ENCODE data around the gene FMN1. TPM values are rescaled to one million over a fixed set of nuclear protein-coding genes. Genes with fewer than 3 reads are reported as not detected.

The FMN1 gene
- total RNA-seq, 2 donors from 2014 or later: 26.9 to 27.5 TPM

DNA sequence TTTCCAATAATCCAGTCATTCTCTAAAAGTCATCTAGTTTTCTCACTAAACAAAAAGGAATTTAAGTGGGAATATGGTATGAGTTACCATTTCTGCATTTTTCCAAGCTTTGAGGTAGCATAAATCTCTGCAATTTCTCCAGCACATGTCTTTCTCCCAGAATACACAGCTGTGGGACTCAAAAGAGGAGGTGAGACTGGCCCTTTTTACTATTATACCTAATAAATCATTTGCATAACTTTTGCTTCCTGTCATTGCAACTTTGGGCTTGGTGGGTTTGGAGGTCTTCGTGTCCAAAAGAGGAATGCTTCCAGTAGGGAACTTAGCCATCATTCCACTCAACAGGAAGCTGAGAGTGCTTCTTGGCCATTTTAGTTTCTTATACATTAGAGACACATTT lies 94.8 kb downstream of the FMN1 start:
- no peak for ATAC-seq (ENCODE audit: insufficient number of reproducible peaks, low FRiP score, low read depth)
- H3K27me3 ChIP-seq (replicated peaks; ENCODE audit: insufficient read depth): no peaks in the 10 kb centered on the region

DNA sequence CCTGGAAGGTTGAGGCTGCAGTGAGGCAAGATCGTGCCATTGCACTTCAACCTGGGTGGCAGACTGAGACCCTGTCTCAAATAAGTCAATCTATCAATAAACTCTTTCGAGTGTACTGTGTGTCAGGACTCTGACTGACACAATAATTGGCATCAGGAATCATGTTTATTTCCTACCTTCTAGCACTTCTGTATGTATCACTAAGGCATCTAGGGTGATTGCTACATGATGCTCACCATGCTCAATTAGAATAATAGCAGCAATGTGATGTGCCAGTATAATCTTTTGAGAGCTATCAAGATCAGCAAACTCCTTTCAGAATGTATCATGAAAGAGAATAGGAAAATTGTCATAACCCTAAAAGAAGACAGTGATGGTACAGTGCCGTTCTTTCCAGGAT lies 95.3 kb downstream of the FMN1 start:
- Histone ChIP-seq H3K36me3 (no peaks in the 10 kb centered on the region), H3K4me1 (ENCODE audit: control insufficient read depth in 1 of 2, low read depth in 2 of 2) (no peaks in the 10 kb centered on the region), H3K27ac (no peak overlapping the region), H3K4me3 (no peak overlapping the region), H3K9me3 (no peaks in the 10 kb centered on the region), H3K27me3 (replicated peaks; ENCODE audit: insufficient read depth) (no peaks in the 10 kb centered on the region)
- no peak for DNase-seq (ENCODE audit: low spot score)
- ATAC-seq (ENCODE audit: insufficient number of reproducible peaks, low FRiP score, low read depth): no peak
- TF ChIP-seq, protein P1, sequence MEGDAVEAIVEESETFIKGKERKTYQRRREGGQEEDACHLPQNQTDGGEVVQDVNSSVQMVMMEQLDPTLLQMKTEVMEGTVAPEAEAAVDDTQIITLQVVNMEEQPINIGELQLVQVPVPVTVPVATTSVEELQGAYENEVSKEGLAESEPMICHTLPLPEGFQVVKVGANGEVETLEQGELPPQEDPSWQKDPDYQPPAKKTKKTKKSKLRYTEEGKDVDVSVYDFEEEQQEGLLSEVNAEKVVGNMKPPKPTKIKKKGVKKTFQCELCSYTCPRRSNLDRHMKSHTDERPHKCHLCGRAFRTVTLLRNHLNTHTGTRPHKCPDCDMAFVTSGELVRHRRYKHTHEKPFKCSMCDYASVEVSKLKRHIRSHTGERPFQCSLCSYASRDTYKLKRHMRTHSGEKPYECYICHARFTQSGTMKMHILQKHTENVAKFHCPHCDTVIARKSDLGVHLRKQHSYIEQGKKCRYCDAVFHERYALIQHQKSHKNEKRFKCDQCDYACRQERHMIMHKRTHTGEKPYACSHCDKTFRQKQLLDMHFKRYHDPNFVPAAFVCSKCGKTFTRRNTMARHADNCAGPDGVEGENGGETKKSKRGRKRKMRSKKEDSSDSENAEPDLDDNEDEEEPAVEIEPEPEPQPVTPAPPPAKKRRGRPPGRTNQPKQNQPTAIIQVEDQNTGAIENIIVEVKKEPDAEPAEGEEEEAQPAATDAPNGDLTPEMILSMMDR (IDR thresholded peaks at IDR 0.05): no peak

More for the DNA sequence above, 94.8 kb downstream of the FMN1 start:
- TF ChIP-seq, protein P1 (IDR thresholded peaks at IDR 0.05): no peak
- Histone ChIP-seq H3K4me3 (no peak overlapping the region), H3K9me3 (no peaks in the 10 kb centered on the region), H3K36me3 (no peaks in the 10 kb centered on the region), H3K27ac (no peak overlapping the region), H3K4me1 (ENCODE audit: control insufficient read depth in 1 of 2, low read depth in 2 of 2) (no peaks in the 10 kb centered on the region)
- no peak for DNase-seq (ENCODE audit: low spot score)

DNA sequence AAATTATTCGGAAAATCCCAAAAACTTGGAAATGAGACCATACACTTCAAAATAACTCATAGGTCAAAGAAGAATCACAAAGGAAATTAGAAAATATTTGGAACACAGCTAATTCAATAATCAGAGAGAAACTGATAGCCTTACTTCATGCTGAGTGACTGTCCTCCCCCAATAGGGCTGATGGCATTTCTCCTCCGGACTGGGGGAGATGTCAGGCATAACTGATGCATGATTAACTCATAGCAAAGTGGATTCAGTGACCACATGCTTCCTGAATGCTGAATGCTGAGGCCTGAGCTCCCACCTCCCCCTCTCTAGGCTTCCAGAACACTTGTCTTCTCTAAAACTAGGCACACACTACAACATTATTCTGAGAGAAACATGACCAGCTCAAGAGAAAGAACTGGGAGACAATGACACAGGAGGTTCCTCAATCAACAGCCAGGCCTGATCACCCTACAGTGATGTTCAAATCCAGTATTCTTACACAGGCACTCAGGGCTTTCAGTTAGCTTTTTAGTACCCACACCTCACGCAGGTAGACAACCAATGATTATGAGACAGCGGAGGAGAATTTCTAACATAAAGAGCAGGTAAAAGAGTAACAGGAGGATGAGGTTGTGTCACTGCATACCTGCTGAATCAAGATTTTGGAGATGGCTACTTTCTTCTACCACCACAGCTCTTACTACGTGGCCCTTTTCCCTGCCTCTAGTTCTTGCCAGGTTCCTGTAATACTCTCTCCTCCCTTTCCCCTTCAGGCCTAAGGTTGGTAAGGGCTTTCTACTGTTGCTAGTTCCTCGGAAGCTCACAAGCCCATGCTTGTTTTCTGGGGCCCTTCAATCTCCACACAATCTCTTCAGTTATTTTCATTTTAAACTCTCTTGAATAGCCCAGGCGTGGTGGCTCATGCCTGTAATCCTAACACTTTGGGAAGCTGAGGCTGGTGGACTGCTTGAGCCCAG lies 96.1 kb downstream of the FMN1 start:
- TF ChIP-seq, protein P1 (IDR thresholded peaks at IDR 0.05): no peak
- H3K9me3 ChIP-seq: no peaks in the 10 kb centered on the region
- no peaks in the 10 kb centered on the region for H3K4me1 ChIP-seq (ENCODE audit: control insufficient read depth in 1 of 2, low read depth in 2 of 2)
- no peaks in the 10 kb centered on the region for H3K36me3 ChIP-seq
- no peak overlapping the region for H3K4me3 ChIP-seq
- DNase-seq (ENCODE audit: low spot score) (no peak), ATAC-seq (ENCODE audit: insufficient number of reproducible peaks, low FRiP score, low read depth) (no peak)
- no peaks in the 10 kb centered on the region for H3K27me3 ChIP-seq (replicated peaks; ENCODE audit: insufficient read depth)
- no peak overlapping the region for H3K27ac ChIP-seq

DNA sequence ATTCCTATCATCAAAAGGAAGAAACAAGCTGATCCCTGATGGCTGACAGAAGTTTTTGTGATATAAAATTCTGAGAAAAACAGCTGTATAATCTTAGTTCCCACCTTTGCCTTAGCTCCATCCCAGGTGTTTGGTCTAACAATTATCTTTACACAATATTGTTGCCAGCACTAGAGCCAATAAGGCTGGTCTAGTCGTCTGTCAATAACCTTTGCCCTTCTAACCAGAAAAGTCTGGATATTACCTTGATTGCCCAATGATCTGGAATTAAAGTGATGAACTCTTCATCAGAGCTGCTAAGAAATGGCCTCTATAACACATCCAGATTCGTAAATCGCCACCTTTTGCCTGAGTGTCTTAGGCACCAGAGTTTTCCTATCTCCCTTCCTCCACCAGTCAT lies 98.4 kb downstream of the FMN1 start:
- ATAC-seq (ENCODE audit: insufficient number of reproducible peaks, low FRiP score, low read depth): no peak
- H3K27ac ChIP-seq: no peak overlapping the region
- TF ChIP-seq, protein P1 (IDR thresholded peaks at IDR 0.05): no peak

DNA sequence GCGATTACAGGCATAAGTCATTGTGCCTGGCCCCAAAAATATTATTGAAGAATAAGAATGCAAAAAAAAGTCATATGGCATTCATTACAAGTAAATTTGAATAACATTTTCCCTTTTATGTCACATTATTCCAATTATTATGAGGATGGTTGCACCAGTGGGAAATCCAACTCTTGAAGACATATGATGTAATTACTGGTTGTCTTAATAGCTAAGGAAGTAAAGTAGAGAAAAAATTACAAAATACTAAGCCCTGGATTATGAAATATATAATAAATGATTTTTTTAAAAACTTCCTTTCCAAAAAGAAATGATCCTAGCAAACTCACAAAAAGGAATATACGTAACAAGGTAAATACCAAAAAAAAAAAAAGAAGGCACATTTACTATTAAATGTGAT lies 98.9 kb downstream of the FMN1 start:
- Histone ChIP-seq H3K27ac (no peak overlapping the region), H3K4me3 (no peak overlapping the region), H3K9me3 (no peaks in the 10 kb centered on the region), H3K4me1 (ENCODE audit: control insufficient read depth in 1 of 2, low read depth in 2 of 2) (no peaks in the 10 kb centered on the region), H3K36me3 (no peaks in the 10 kb centered on the region), H3K27me3 (replicated peaks; ENCODE audit: insufficient read depth) (no peaks in the 10 kb centered on the region)
- TF ChIP-seq, protein P1 (IDR thresholded peaks at IDR 0.05): no peak
- DNase-seq (ENCODE audit: low spot score) (no peak), ATAC-seq (ENCODE audit: insufficient number of reproducible peaks, low FRiP score, low read depth) (no peak)

More for the DNA sequence above, 98.4 kb downstream of the FMN1 start:
- H3K4me1 ChIP-seq (ENCODE audit: control insufficient read depth in 1 of 2, low read depth in 2 of 2): no peaks in the 10 kb centered on the region
- H3K4me3 ChIP-seq: no peak overlapping the region
- no peaks in the 10 kb centered on the region for H3K27me3 ChIP-seq (replicated peaks; ENCODE audit: insufficient read depth)
- no peak for DNase-seq (ENCODE audit: low spot score)
- H3K36me3 ChIP-seq: no peaks in the 10 kb centered on the region
- H3K9me3 ChIP-seq: no peaks in the 10 kb centered on the region
